Measurements from ENCODE around the gene C18orf32.

- TF ChIP-seq CTCF (IDR thresholded peaks at IDR 0.05) (no peak), POLR2A (IDR thresholded peaks at IDR 0.05) (no peak)
These were observed 37.9 kb upstream of the C18orf32 start for GRCh38 chr18:49524951-49525350.

Measured in Peyer's patch (tissue), 4 donors.